ENCODE measurements around the gene MLLT10. TPM values are rescaled to one million over a fixed set of nuclear protein-coding genes. Genes with fewer than 3 reads are reported as not detected.

Gene MLLT10
- total RNA-seq, 1 experiment from 2014 or later: 72.3 TPM

DNA sequence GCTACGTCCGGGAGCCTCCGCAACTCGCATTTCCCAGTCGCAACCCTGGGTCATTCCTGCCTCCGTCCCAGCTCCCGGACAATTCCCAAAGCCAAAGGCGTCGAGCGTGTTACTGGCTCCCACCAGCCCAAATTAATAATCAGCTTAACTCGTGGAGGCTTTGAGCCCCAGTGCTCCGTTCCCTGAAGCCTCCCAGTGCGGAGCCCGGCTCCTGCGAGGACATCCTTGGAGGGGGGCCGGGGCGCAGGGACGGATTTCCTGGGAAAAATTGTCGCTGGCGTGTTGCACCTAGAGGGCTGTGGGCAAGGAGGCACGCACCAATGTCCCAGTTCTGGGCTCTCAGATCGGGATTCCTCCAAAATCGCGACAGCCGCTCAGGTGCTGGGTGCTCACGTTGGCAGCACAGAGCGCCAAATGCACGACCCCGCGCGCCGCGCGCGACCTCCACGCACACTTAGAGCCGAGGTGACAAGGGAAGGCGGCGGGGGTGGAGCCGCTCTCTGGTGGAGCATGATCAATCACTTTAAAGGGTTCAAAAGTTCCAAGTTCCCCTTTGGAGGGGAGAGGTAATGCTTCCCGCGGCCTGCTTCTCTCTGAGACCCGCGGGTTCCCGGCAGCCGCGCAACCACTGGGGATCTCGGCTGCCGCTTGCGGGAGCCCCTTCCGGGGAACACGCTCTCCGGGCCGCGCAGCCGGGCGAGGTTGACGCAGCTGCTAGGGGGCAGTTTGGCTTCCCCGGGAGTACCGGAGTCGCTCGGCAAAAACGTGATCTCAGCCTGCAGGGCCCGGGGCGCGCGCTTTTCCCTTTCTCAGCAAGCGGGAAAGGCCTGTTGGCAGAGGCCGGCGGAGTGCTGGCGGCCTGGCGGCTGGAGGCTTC is 34.1 kb upstream of the MLLT10 start:
- Histone ChIP-seq H3K27me3 (ENCODE audit: insufficient read depth, low read length) (peaks cover 19% of the 10 kb centered on the region; the same call in 1 of the 2 replicates), H3K79me1 (ENCODE audit: insufficient read depth, low read depth, low read length, poor library complexity, severe bottlenecking) (no peaks in the 10 kb centered on the region), H3K23ac (ENCODE audit: insufficient read length, low read depth, low read length) (no peak overlapping the region), H3K56ac (ENCODE audit: insufficient read length, low read depth, low read length) (no peak overlapping the region), H3K14ac (ENCODE audit: insufficient read depth, low read length) (0 out of 2 replicates have a peak overlapping the region, but pooled peaks have one; percentile 23), H3K4me2 (ENCODE audit: insufficient read depth, insufficient read length, low read length) (peak overlapping the region; percentile 69), H4K5ac (ENCODE audit: insufficient read length, low read depth, low read length) (no peak overlapping the region), H2BK120ac (ENCODE audit: low read depth, low read length, poor library complexity, severe bottlenecking) (no peak overlapping the region), H3K79me2 (ENCODE audit: insufficient read depth, low read length) (no peaks in the 10 kb centered on the region), H2AFZ (ENCODE audit: low read length) (no peak overlapping the region), H3K4me1 (ENCODE audit: insufficient read depth, low read length) (peaks cover 18% of the 10 kb centered on the region; the same call in 1 of the 2 replicates), H3K9me3 (ENCODE audit: control insufficient read depth, low read depth, low read length) (no peaks in the 10 kb centered on the region), H4K20me1 (ENCODE audit: control insufficient read depth, insufficient read depth, insufficient read length) (no peaks in the 10 kb centered on the region), H3K18ac (ENCODE audit: insufficient read length, low read depth, low read length) (peak overlapping the region; percentile 2), H4K91ac (ENCODE audit: insufficient read length, low read depth, low read length) (no peak overlapping the region), H2BK20ac (ENCODE audit: low read depth, low read length, poor library complexity, severe bottlenecking) (no peak overlapping the region), H3K27ac (ENCODE audit: insufficient read length, low read depth, low read length) (no peak overlapping the region), H3K9ac (ENCODE audit: extremely low read depth, insufficient read length, low read length) (peak overlapping the region; percentile 5), H2BK15ac (ENCODE audit: low read depth, low read length) (no peak overlapping the region), H2BK5ac (ENCODE audit: insufficient read length, low read length) (no peak overlapping the region), H3K4ac (ENCODE audit: low read depth, low read length) (no peak overlapping the region), H3T11ph (ENCODE audit: low read length) (no peak overlapping the region), H2BK12ac (ENCODE audit: insufficient read length, low read depth, low read length) (no peak overlapping the region), H2AK5ac (ENCODE audit: insufficient read length, low read length) (no peak overlapping the region), H3K23me2 (ENCODE audit: insufficient read length, low read depth, low read length, poor library complexity, severe bottlenecking) (peaks cover 29% of the 10 kb centered on the region), H4K8ac (replicated peaks; ENCODE audit: insufficient read length, low read depth, low read length) (no peak overlapping the region)
- Mint-ChIP-seq H3K27me3 (ENCODE audit: low read depth) (peaks cover 50% of the 10 kb centered on the region), H3K9me3 (no peaks in the 10 kb centered on the region; a peak in 1 of 5 replicates), H3K4me1 (peaks cover 60 to 70% of the 10 kb centered on the region in 2 experiments), H3K4me3 (peak overlapping the region; percentile 59 to 79), H3K27ac (peak overlapping the region in 1 of 3 experiments; percentile 82; a peak in 2 of 7 replicates), H3K36me3 (ENCODE audit: insufficient read depth in 1 of 3, low read depth in 3 of 3) (peaks cover 0 to 5% (median 2%) of the 10 kb centered on the region in 3 experiments; a peak in 3 of 7 replicates)
- 0 out of 3 replicates have a peak, but pooled peaks have one; percentile 9 for TF ChIP-seq CTCF (conservative IDR thresholded peaks at IDR 0.05)
- no CpG with 5 or more reads among the region's 72 CpGs for WGBS (ENCODE audit: extremely low coverage, insufficient read length, low lambda C conversion rate)
- peak; percentile 74 for DNase-seq
